ENCODE measurements around the gene CACFD1. TPM values are rescaled to one million over a fixed set of nuclear protein-coding genes. Genes with fewer than 3 reads are reported as not detected.
"Not testable (repeated sequence)": the region's sequence is repeated elsewhere in the genome, so short reads cannot be mapped to it uniquely, and the experiment has no call there.

CACFD1 gene
- total RNA-seq, 4 donors from 2014 or later, result 7.0 to 28.3 (median 10.1) TPM

DNA sequence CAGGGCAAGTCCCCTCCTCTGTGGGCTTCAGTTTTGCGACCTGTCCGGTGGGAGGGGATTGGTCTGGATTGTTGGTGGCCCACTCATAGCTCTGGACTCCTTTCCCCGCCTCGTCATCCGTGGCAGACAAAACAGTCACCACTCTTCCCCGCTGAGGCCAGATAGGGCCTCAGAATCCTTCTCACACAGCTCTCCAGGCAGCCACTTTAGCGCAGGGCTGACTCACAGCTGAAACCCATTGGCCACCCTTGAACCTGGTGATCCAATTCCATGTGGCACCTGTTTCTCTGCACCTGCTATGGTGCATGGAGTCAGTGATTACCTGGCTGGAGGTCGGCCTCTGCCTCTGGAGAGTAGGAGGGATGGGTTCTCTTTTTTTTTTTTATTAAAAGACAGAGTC lies 15.8 kb upstream of the CACFD1 start:
- in situ Hi-C loops (cut with MboI; ENCODE audit: low sequenced_read_pairs in 4 of 4) (no loop called here), intact Hi-C loops (cut with DNase I; ENCODE audit: low total_unique reads) (no loop called here)
- H3K27ac ChIP-seq, result no peak overlapping the region
- H3K4me3 ChIP-seq, result no peak overlapping the region
- no peaks in the 10 kb centered on the region for H3K4me1 ChIP-seq
- TF ChIP-seq, protein P1, sequence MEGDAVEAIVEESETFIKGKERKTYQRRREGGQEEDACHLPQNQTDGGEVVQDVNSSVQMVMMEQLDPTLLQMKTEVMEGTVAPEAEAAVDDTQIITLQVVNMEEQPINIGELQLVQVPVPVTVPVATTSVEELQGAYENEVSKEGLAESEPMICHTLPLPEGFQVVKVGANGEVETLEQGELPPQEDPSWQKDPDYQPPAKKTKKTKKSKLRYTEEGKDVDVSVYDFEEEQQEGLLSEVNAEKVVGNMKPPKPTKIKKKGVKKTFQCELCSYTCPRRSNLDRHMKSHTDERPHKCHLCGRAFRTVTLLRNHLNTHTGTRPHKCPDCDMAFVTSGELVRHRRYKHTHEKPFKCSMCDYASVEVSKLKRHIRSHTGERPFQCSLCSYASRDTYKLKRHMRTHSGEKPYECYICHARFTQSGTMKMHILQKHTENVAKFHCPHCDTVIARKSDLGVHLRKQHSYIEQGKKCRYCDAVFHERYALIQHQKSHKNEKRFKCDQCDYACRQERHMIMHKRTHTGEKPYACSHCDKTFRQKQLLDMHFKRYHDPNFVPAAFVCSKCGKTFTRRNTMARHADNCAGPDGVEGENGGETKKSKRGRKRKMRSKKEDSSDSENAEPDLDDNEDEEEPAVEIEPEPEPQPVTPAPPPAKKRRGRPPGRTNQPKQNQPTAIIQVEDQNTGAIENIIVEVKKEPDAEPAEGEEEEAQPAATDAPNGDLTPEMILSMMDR (IDR thresholded peaks at IDR 0.05 in 4 of 5, conservative IDR thresholded peaks at IDR 0.05 in 1 of 5), result no peak
- no peak for TF ChIP-seq POLR2A (IDR thresholded peaks at IDR 0.05)
- no peak for ATAC-seq
- no peak for DNase-seq
- no peaks in the 10 kb centered on the region for H3K36me3 ChIP-seq
- H3K27me3 ChIP-seq, result no peaks in the 10 kb centered on the region
- H3K9me3 ChIP-seq, result no peaks in the 10 kb centered on the region

DNA sequence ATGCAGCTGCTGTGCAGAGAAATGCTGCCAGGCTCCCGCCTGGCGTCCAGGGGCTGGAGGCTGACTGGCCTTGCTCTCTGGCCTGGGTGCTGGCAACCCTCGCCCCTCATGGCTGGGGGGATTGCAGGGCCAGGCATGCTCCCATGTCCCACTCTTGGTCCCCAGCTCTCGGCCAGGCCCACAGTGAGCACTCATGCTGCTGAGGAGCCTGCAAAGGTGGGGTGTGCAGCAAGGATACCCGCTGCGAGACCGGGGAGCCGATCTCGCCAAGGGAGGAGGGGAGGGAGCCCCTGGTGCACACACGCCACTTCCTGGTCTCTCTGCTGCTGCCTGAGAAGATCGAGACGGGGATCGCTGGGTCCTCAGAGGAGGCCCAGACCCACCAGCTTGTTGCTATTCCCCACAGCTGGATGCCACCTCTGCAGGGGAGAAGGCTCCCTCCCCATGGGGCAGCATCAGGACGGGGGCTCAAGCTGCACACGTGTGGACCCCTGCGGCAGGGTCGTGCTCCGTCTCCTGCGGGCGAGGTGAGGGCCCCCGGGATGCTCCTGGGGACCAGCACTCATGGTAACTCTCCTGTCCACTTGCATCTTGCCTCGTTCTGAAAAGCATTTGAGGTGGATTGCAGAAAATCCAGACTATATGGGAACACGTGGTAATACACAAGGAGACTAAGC lies 14.3 kb upstream of the CACFD1 start:
- H3K36me3 ChIP-seq, result no peaks in the 10 kb centered on the region
- no peak overlapping the region for H3K27ac ChIP-seq
- no peaks in the 10 kb centered on the region for H3K27me3 ChIP-seq
- no peaks in the 10 kb centered on the region for H3K4me1 ChIP-seq
- intact Hi-C loops (cut with DNase I; ENCODE audit: low total_unique reads), result no loop called here
- in situ Hi-C loops (cut with MboI; ENCODE audit: low sequenced_read_pairs in 4 of 4), result no loop called here
- DNase-seq (no peak), ATAC-seq (no peak)
- no peaks in the 10 kb centered on the region for H3K9me3 ChIP-seq
- TF ChIP-seq, protein P1 (IDR thresholded peaks at IDR 0.05 in 4 of 5, conservative IDR thresholded peaks at IDR 0.05 in 1 of 5), result no peak
- no peak for TF ChIP-seq POLR2A (IDR thresholded peaks at IDR 0.05)
- H3K4me3 ChIP-seq, result no peak overlapping the region

DNA sequence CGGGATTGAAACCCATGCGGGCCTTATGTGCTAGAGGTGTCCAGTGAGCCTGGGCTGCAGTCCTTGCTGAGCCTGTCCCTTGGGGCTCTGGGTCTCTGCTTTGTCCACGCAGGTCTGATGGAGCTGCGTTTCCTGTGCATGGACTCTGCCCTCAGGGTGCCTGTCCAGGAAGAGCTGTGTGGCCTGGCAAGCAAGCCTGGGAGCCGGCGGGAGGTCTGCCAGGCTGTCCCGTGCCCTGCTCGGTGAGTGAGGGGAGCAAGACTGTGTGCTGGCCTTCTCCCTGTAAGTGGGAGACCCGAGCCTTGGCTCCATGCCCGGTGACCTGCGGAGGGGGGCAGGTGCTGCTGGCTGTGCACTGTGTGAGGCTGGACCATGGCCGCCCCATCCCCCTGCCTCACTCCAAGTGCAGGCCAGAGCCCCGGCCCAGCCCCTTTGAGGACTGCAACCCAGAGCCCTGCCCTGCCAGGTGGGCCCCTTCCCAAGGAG lies 11.2 kb upstream of the CACFD1 start:
- Histone ChIP-seq H3K4me3 (no peak overlapping the region), H3K27me3 (no peaks in the 10 kb centered on the region), H3K27ac (no peak overlapping the region), H3K36me3 (no peaks in the 10 kb centered on the region), H3K9me3 (no peaks in the 10 kb centered on the region), H3K4me1 (no peaks in the 10 kb centered on the region)
- in situ Hi-C loops (cut with MboI; ENCODE audit: low sequenced_read_pairs in 4 of 4), result no loop called here
- TF ChIP-seq POLR2A (IDR thresholded peaks at IDR 0.05), result no peak
- TF ChIP-seq, protein P1 (IDR thresholded peaks at IDR 0.05 in 4 of 5, conservative IDR thresholded peaks at IDR 0.05 in 1 of 5), result no peak
- intact Hi-C loops (cut with DNase I; ENCODE audit: low total_unique reads), result no loop called here
- no peak for ATAC-seq
- no peak for DNase-seq

DNA sequence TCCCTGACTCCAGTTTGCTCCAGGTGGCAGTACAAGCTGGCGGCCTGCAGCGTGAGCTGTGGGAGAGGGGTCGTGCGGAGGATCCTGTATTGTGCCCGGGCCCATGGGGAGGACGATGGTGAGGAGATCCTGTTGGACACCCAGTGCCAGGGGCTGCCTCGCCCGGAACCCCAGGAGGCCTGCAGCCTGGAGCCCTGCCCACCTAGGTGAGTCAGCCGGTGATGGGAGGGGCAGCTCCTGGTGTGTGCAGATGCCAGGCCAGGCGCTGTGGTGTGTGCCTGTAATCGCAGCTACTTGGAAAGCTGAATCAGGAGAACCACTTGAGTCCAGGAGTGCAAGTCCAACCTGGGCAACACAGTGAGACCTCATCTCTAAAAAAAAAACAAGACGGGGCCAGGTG lies 10.0 kb upstream of the CACFD1 start:
- ATAC-seq (no peak), DNase-seq (no peak)
- intact Hi-C loops (cut with DNase I; ENCODE audit: low total_unique reads) (no loop called here), in situ Hi-C loops (cut with MboI; ENCODE audit: low sequenced_read_pairs in 4 of 4) (no loop called here)
- no peaks in the 10 kb centered on the region for H3K27me3 ChIP-seq
- no peak for TF ChIP-seq POLR2A (IDR thresholded peaks at IDR 0.05)
- TF ChIP-seq, protein P1 (IDR thresholded peaks at IDR 0.05 in 4 of 5, conservative IDR thresholded peaks at IDR 0.05 in 1 of 5), result no peak
- H3K4me1 ChIP-seq, result no peaks in the 10 kb centered on the region
- H3K36me3 ChIP-seq, result no peaks in the 10 kb centered on the region
- H3K9me3 ChIP-seq, result no peaks in the 10 kb centered on the region
- H3K27ac ChIP-seq, result no peak overlapping the region
- H3K4me3 ChIP-seq, result no peak overlapping the region

DNA sequence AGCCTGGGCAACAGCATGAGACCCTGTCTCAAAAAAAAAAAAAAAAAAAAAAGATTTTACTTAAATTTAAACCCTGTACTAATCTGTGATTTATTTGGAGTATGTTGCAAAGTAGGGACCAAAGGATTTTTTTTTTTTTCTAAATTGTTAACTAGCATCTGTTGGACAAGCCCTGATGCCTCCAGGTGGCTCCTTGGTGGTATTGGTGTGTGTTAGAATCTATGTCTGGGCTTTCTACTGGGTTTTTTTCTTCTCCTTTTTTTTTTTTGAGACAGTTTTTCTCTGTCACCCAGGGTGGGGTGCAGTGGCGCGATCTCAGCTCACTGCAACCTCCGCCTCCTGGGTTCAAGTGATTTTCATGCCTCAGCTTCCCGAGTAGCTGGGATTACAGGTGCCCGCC lies 7.9 kb upstream of the CACFD1 start:
- in situ Hi-C loops (cut with MboI; ENCODE audit: low sequenced_read_pairs in 4 of 4); H3K36me3 ChIP-seq; H3K27me3 ChIP-seq; H3K27ac ChIP-seq; DNase-seq; H3K4me1 ChIP-seq; H3K4me3 ChIP-seq; intact Hi-C loops (cut with DNase I; ENCODE audit: low total_unique reads); ATAC-seq; H3K9me3 ChIP-seq: not testable (repeated sequence)
